GM18907 (cell line): Measurements from ENCODE around the gene GRAMD4.

Experiments
- ATAC-seq: cut with Tn5 transposase; IDR thresholded peaks from one replicate; pipeline ENCODE4 v1.9.1; 2021; ENCODE audit warnings: mild to moderate bottlenecking, moderate library complexity; ENCODE audit not compliant: unreplicated experiment

GRAMD4 gene

GRCh38 chr22:46596032-46596441 lies 24.1 kb upstream of the GRAMD4 start:
- no peak for ATAC-seq

- ATAC-seq: no peak
These were observed 23.4 kb upstream of the GRAMD4 start for GRCh38 chr22:46596819-46597218.

- ATAC-seq: no peak
These were observed 22.0 kb upstream of the GRAMD4 start for GRCh38 chr22:46598224-46598623.

GRCh38 chr22:46598737-46599424 lies 21.3 kb upstream of the GRAMD4 start:
- ATAC-seq: no peak

- ATAC-seq: no peak
These were observed 19.9 kb upstream of the GRAMD4 start for GRCh38 chr22:46600273-46600796.

GRCh38 chr22:46602025-46602424 lies 18.2 kb upstream of the GRAMD4 start:
- no peak for ATAC-seq

- ATAC-seq: no peak
These were observed 15.9 kb upstream of the GRAMD4 start for GRCh38 chr22:46604306-46604690.

GRCh38 chr22:46605117-46605516 lies 15.1 kb upstream of the GRAMD4 start:
- ATAC-seq: no peak

GRCh38 chr22:46606886-46607285 lies 13.3 kb upstream of the GRAMD4 start:
- no peak for ATAC-seq

GRCh38 chr22:46607483-46608114 lies 12.6 kb upstream of the GRAMD4 start:
- no peak for ATAC-seq

- ATAC-seq: no peak
These were observed 11.0 kb upstream of the GRAMD4 start for GRCh38 chr22:46609175-46609690.

- no peak for ATAC-seq
These were observed 10.4 kb upstream of the GRAMD4 start for GRCh38 chr22:46609724-46610201.

GRCh38 chr22:46610356-46610755 lies 9.8 kb upstream of the GRAMD4 start:
- ATAC-seq: no peak

- no peak for ATAC-seq
These were observed 9.0 kb upstream of the GRAMD4 start for GRCh38 chr22:46611189-46611588.

- no peak for ATAC-seq
These were observed 7.8 kb upstream of the GRAMD4 start for GRCh38 chr22:46612341-46612903.

- no peak for ATAC-seq
These were observed 7.1 kb upstream of the GRAMD4 start for GRCh38 chr22:46612904-46613605.

GRCh38 chr22:46613606-46614021 lies 6.6 kb upstream of the GRAMD4 start:
- no peak for ATAC-seq

GRCh38 chr22:46614025-46614931 lies 5.9 kb upstream of the GRAMD4 start:
- peak; percentile 46 for ATAC-seq

GRCh38 chr22:46617207-46617985 lies 2.8 kb upstream of the GRAMD4 start:
- ATAC-seq: no peak
